Muscle layer of duodenum (tissue), 2 donors: ENCODE data around the gene IP6K1.
"Not testable (repeated sequence)": the region's sequence is repeated elsewhere in the genome, so short reads cannot be mapped to it uniquely, and the experiment has no call there.

Source experiments
- H3K27ac ChIP-seq: one replicate; pipeline ENCODE4 v1.7.0; 2013; ENCODE audit warnings: mild to moderate bottlenecking, low read length
- H3K27me3 ChIP-seq: one replicate; pipeline ENCODE4 v1.7.0; 2013; ENCODE audit warnings: low read depth, mild to moderate bottlenecking, control low read depth, low read length
- H3K36me3 ChIP-seq, 2 donors: one replicate each; pipeline ENCODE4 v1.7.0; 2013; ENCODE audit warnings: low read length in 2 of 2, control low read depth in 1 of 2, mild to moderate bottlenecking in 1 of 2; ENCODE audit not compliant: insufficient read depth in 2 of 2, control insufficient read depth in 1 of 2
- H3K4me1 ChIP-seq, 2 donors: one replicate each; pipeline ENCODE4 v1.7.0; 2013; ENCODE audit warnings: low read length in 2 of 2, mild to moderate bottlenecking in 2 of 2, control low read depth in 1 of 2, moderate library complexity in 1 of 2; ENCODE audit not compliant: insufficient read depth in 2 of 2, control insufficient read depth in 1 of 2
- H3K4me3 ChIP-seq, 2 donors: one replicate each; pipeline ENCODE4 v1.7.0; 2013; ENCODE audit warnings: low read length in 2 of 2, low read depth in 1 of 2, mild to moderate bottlenecking in 1 of 2
- H3K9me3 ChIP-seq, 2 donors: one replicate each; pipeline ENCODE4 v1.7.0; 2013; ENCODE audit warnings: low read length in 2 of 2, control low read depth in 1 of 2, mild to moderate bottlenecking in 1 of 2; ENCODE audit not compliant: control insufficient read depth in 1 of 2
- donor health status: healthy.

The IP6K1 gene

GRCh38 chr3:49780080-49780974, 6.0 kb downstream of the IP6K1 start:
- H3K27ac ChIP-seq: no peak overlapping the region
- H3K27me3 ChIP-seq: no peaks in the 10 kb centered on the region
- no peaks in the 10 kb centered on the region for H3K9me3 ChIP-seq
- H3K4me3 ChIP-seq: no peak overlapping the region
- H3K36me3 ChIP-seq: peaks cover 0 to 12% of the 10 kb centered on the region in 2 donors
- peaks cover 4 to 34% of the 10 kb centered on the region in 2 donors for H3K4me1 ChIP-seq

- Histone ChIP-seq H3K4me1 (peaks cover 8 to 35% of the 10 kb centered on the region in 2 donors), H3K9me3 (no peaks in the 10 kb centered on the region), H3K27me3 (no peaks in the 10 kb centered on the region), H3K27ac (no peak overlapping the region), H3K4me3 (no peak overlapping the region), H3K36me3 (peaks cover 0 to 12% of the 10 kb centered on the region in 2 donors)
Measured at GRCh38 chr3:49779358-49780079, 6.8 kb downstream of the IP6K1 start.

GRCh38 chr3:49776101-49776500, 10.2 kb downstream of the IP6K1 start:
- H3K27me3 ChIP-seq, H3K36me3 ChIP-seq, H3K9me3 ChIP-seq, H3K4me3 ChIP-seq, H3K27ac ChIP-seq: not testable (repeated sequence)
- peaks cover 8 to 22% of the 10 kb centered on the region in 2 donors for H3K4me1 ChIP-seq

- no peaks in the 10 kb centered on the region for H3K9me3 ChIP-seq
- peaks cover 6 to 17% of the 10 kb centered on the region in 2 donors for H3K4me1 ChIP-seq
- peaks cover 0 to 6% of the 10 kb centered on the region in 2 donors for H3K36me3 ChIP-seq
- no peak overlapping the region for H3K4me3 ChIP-seq
- peak overlapping the region; percentile 9 for H3K27ac ChIP-seq
- H3K27me3 ChIP-seq: no peaks in the 10 kb centered on the region
Measured at GRCh38 chr3:49775538-49775937, 10.8 kb downstream of the IP6K1 start.

GRCh38 chr3:49772703-49773102, 13.6 kb downstream of the IP6K1 start:
- peaks cover 4 to 13% of the 10 kb centered on the region in 2 donors for H3K4me1 ChIP-seq
- H3K27ac ChIP-seq: no peak overlapping the region
- H3K4me3 ChIP-seq: no peak overlapping the region
- peaks cover 3 to 6% of the 10 kb centered on the region in 2 donors for H3K36me3 ChIP-seq
- no peaks in the 10 kb centered on the region for H3K27me3 ChIP-seq
- H3K9me3 ChIP-seq: no peaks in the 10 kb centered on the region

GRCh38 chr3:49771340-49771938, 14.9 kb downstream of the IP6K1 start:
- peaks cover 4 to 13% of the 10 kb centered on the region in 2 donors for H3K4me1 ChIP-seq
- H3K36me3 ChIP-seq: peaks cover 0 to 3% of the 10 kb centered on the region in 2 donors
- no peak overlapping the region for H3K27ac ChIP-seq
- no peak overlapping the region for H3K4me3 ChIP-seq
- no peaks in the 10 kb centered on the region for H3K27me3 ChIP-seq
- no peaks in the 10 kb centered on the region for H3K9me3 ChIP-seq

- peaks cover 0 to 3% of the 10 kb centered on the region in 2 donors for H3K36me3 ChIP-seq
- no peak overlapping the region for H3K27ac ChIP-seq
- H3K4me3 ChIP-seq: no peak overlapping the region
- H3K4me1 ChIP-seq: peaks cover 0 to 4% of the 10 kb centered on the region in 2 donors
- no peaks in the 10 kb centered on the region for H3K27me3 ChIP-seq
- H3K9me3 ChIP-seq: no peaks in the 10 kb centered on the region
Measured at GRCh38 chr3:49769926-49770325, 16.4 kb downstream of the IP6K1 start.

GRCh38 chr3:49769286-49769915, 16.9 kb downstream of the IP6K1 start:
- peaks cover 0 to 3% of the 10 kb centered on the region in 2 donors for H3K36me3 ChIP-seq
- H3K27me3 ChIP-seq: no peaks in the 10 kb centered on the region
- H3K27ac ChIP-seq: no peak overlapping the region
- H3K4me3 ChIP-seq: no peak overlapping the region
- no peaks in the 10 kb centered on the region for H3K9me3 ChIP-seq
- H3K4me1 ChIP-seq: no peaks in the 10 kb centered on the region

GRCh38 chr3:49763981-49764380, 22.4 kb downstream of the IP6K1 start:
- H3K27me3 ChIP-seq: no peaks in the 10 kb centered on the region
- H3K36me3 ChIP-seq: peaks cover 0 to 3% of the 10 kb centered on the region in 2 donors
- no peaks in the 10 kb centered on the region for H3K9me3 ChIP-seq

GRCh38 chr3:49761661-49762060, 24.7 kb downstream of the IP6K1 start:
- no peak overlapping the region for H3K27ac ChIP-seq
- no peaks in the 10 kb centered on the region for H3K9me3 ChIP-seq
- peaks cover 0 to 7% of the 10 kb centered on the region in 2 donors for H3K4me1 ChIP-seq
- H3K4me3 ChIP-seq: no peak overlapping the region
- H3K36me3 ChIP-seq: peaks cover 0 to 3% of the 10 kb centered on the region in 2 donors
- H3K27me3 ChIP-seq: no peaks in the 10 kb centered on the region

More at GRCh38 chr3:49763981-49764380, 22.4 kb downstream of the IP6K1 start:
- Histone ChIP-seq H3K4me3 (no peak overlapping the region), H3K27ac (no peak overlapping the region), H3K4me1 (no peaks in the 10 kb centered on the region)

- Histone ChIP-seq H3K4me1 (peaks cover 0 to 7% of the 10 kb centered on the region in 2 donors), H3K36me3 (peaks cover 0 to 3% of the 10 kb centered on the region in 2 donors), H3K27ac (no peak overlapping the region), H3K27me3 (no peaks in the 10 kb centered on the region), H3K4me3 (no peak overlapping the region), H3K9me3 (no peaks in the 10 kb centered on the region)
Measured at GRCh38 chr3:49759226-49759625, 27.1 kb downstream of the IP6K1 start.
